ENCODE data around the gene TRRAP. TPM values are rescaled to one million over a fixed set of nuclear protein-coding genes. Genes with fewer than 3 reads are reported as not detected.

The TRRAP gene
- total and polyA plus RNA-seq, 2 of the 8 experiments (the other 6 are each of a cell fraction or from before 2014, with no cell fraction given), result 21.7 to 48.6 TPM

- no peak overlapping the region for H4K91ac ChIP-seq (replicated peaks; ENCODE audit: insufficient read length, low read length)
- H2BK20ac ChIP-seq (ENCODE audit: low read length), result no peak overlapping the region
- H3K4me2 ChIP-seq (ENCODE audit: insufficient read depth in 1 of 2, low read depth in 2 of 2, low read length in 2 of 2), result no peak overlapping the region
- WGBS, 2 experiments (ENCODE audit: extremely low coverage in 1 of 2, insufficient coverage in 1 of 2, insufficient read length in 1 of 2, insufficient replicate concordance in 2 of 2, low coverage in 1 of 2, low lambda C conversion rate in 2 of 2, missing lambda C conversion rate in 1 of 2), result 90% methylated on average over 9 of the region's 9 CpGs; no CpG with 5 or more reads in 1 of the 2 experiments
- no peak overlapping the region for H2AK5ac ChIP-seq (ENCODE audit: low read depth, low read length)
- no peak overlapping the region for H2BK12ac ChIP-seq (ENCODE audit: low read depth, low read length)
- H2BK5ac ChIP-seq (ENCODE audit: low read depth, low read length), result no peak overlapping the region
- no peak overlapping the region for H3K9ac ChIP-seq (replicated peaks in 1 of 4; ENCODE audit: extremely low read depth in 1 of 4, low read depth in 3 of 4, low read length in 3 of 4)
- H2BK15ac ChIP-seq (ENCODE audit: low read length), result no peak overlapping the region
- POLR2A ChIA-PET (ENCODE audit: partially characterized antibody), result no interaction called here
- no peaks in the 10 kb centered on the region for H3K4me1 ChIP-seq (replicated peaks in 1 of 4; ENCODE audit: control insufficient read depth in 3 of 4, insufficient read depth in 4 of 4, low read length in 3 of 4)
- no peak for DNase-seq (ENCODE audit: low read depth in 1 of 2, low spot score in 2 of 2)
- no peak overlapping the region for H4K5ac ChIP-seq (ENCODE audit: insufficient read length, low read depth, low read length)
- no peak overlapping the region for H4K8ac ChIP-seq (ENCODE audit: extremely low read depth, insufficient read depth, low read length)
- no peak overlapping the region for H2AFZ ChIP-seq (ENCODE audit: low read length)
- no peak overlapping the region for H3K27ac ChIP-seq (ENCODE audit: low read depth, low read length)
- H4K20me1 ChIP-seq (replicated peaks in 1 of 2; ENCODE audit: control insufficient read depth in 1 of 2, insufficient read depth in 2 of 2, low read length in 2 of 2), result peaks cover 5 to 10% of the 10 kb centered on the region in 2 experiments
- peaks cover 33 to 88% (median 65%) of the 10 kb centered on the region in 4 experiments for H3K36me3 ChIP-seq (ENCODE audit: control insufficient read depth in 2 of 4, insufficient read depth in 4 of 4, low read length in 3 of 4)
- no peak overlapping the region for H3K4me3 ChIP-seq (ENCODE audit: extremely low read depth in 1 of 4, insufficient read depth in 2 of 4, low read depth in 3 of 4, low read length in 4 of 4)
- no peak overlapping the region for H3K18ac ChIP-seq (ENCODE audit: extremely low read depth, low read length)
- no peak overlapping the region for H2BK120ac ChIP-seq (replicated peaks; ENCODE audit: low read depth, low read length)
- no peaks in the 10 kb centered on the region for H3K27me3 ChIP-seq (replicated peaks in 1 of 4; ENCODE audit: control insufficient read depth in 3 of 4, extremely low read depth in 1 of 4, insufficient read depth in 3 of 4, low read length in 3 of 4)
- H3K79me1 ChIP-seq (ENCODE audit: low read depth, low read length), result no peaks in the 10 kb centered on the region
- no peak overlapping the region for H3K14ac ChIP-seq (ENCODE audit: insufficient read length)
- H3K56ac ChIP-seq (replicated peaks; ENCODE audit: insufficient read length, low read depth, low read length), result no peak overlapping the region
- no peaks in the 10 kb centered on the region for H3K9me3 ChIP-seq (ENCODE audit: insufficient read depth in 2 of 2, low read depth in 1 of 2, low read length in 1 of 2)
- no peaks in the 10 kb centered on the region for H3K79me2 ChIP-seq (ENCODE audit: control insufficient read depth in 1 of 2, insufficient read depth in 2 of 2, low read length in 2 of 2)
- H3K4ac ChIP-seq (replicated peaks; ENCODE audit: insufficient read length, low read depth, low read length), result no peak overlapping the region
- no peak for FAIRE-seq
- H3K23me2 ChIP-seq (ENCODE audit: low read depth, low read length), result no peaks in the 10 kb centered on the region
- CTCF ChIA-PET (ENCODE audit: partially characterized antibody), result no interaction called here
- no peak overlapping the region for H3K23ac ChIP-seq (ENCODE audit: insufficient read length)
- TF ChIP-seq SAP30 (IDR thresholded peaks at IDR 0.05; ENCODE audit: insufficient read depth, insufficient replicate concordance, low read length), result no peak
- TF ChIP-seq CBX8 (IDR thresholded peaks at IDR 0.05; ENCODE audit: borderline replicate concordance, low read depth, low read length), result no peak
- TF ChIP-seq YY1 (IDR thresholded peaks at IDR 0.05; ENCODE audit: low read depth, low read length), result no peak
- TF ChIP-seq RBBP5 (IDR thresholded peaks at IDR 0.05; ENCODE audit: borderline replicate concordance, low read depth, low read length), result no peak
- no peak for TF ChIP-seq POU5F1 (IDR thresholded peaks at IDR 0.05; ENCODE audit: low read depth, low read length)
- TF ChIP-seq CREB1 (IDR thresholded peaks at IDR 0.05), result no peak
- TF ChIP-seq ATF3 (IDR thresholded peaks at IDR 0.05; ENCODE audit: insufficient read depth, low read depth, low read length), result no peak
- no peak for TF ChIP-seq CTBP2 (IDR thresholded peaks at IDR 0.05; ENCODE audit: borderline replicate concordance, insufficient read depth, insufficient read length, low read length)
- TF ChIP-seq BACH1 (IDR thresholded peaks at IDR 0.05; ENCODE audit: low read length), result no peak
Observed at GRCh38 chr7:98956469-98956868, 78.1 kb downstream of the TRRAP start.

All from H1 (cell line).